BE2C (cell line): ENCODE data around the gene LARP4B.

Experiments
- DNase-seq: peaks from one replicate; pipeline ENCODE4 v3.0.0-alpha.2; 2020
- H3K27me3 ChIP-seq: fragments of 250-450 bp; sonication (Bioruptor Pico); 2 replicates; pipeline ENCODE4 v1.5.1; 2020; ENCODE audit warnings: mild to moderate bottlenecking
- H3K36me3 ChIP-seq: fragments of 250-450 bp; sonication (Bioruptor Pico); 2 replicates; pipeline ENCODE4 v1.5.1; 2020; ENCODE audit warnings: mild to moderate bottlenecking
- H3K4me1 ChIP-seq: fragments of 250-450 bp; sonication (Bioruptor Pico); 2 replicates; pipeline ENCODE4 v1.5.1; 2020
- H3K4me3 ChIP-seq: 2 replicates; pipeline ENCODE4 v1.5.1; 2011; ENCODE audit warnings: low read depth, low read length
- H3K9me3 ChIP-seq: fragments of 250-450 bp; sonication (Bioruptor Pico); 2 replicates; pipeline ENCODE4 v1.5.1; 2020
- CTCF ChIP-seq: IDR thresholded peaks from 2 replicates; pipeline ENCODE4 v1.5.1; 2012; ENCODE audit warnings: mild to moderate bottlenecking, low read depth, low read length

The LARP4B gene

DNA sequence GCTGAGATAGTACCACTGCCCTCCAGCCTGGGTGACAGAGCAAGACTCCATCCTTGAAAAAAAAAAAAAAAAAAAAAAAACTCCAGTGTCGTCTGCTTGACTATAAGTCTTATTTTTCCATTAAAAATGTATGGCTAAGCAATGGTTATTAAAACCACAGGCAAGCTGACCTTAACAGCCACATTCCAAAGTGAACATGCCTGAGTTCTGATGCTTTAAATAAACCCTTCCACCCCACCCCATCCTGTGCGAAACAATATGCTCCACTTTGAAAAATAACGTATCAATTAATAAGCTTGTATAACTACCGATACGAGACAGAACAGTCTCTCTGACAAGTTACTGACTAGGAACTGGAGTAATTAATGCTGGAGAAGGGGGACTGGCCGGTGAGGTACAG is 63.7 kb downstream of the LARP4B start:
- Histone ChIP-seq H3K27me3 (no peaks in the 10 kb centered on the region), H3K4me3 (no peak overlapping the region), H3K36me3 (peaks cover 24% of the 10 kb centered on the region), H3K4me1 (no peaks in the 10 kb centered on the region), H3K9me3 (no peaks in the 10 kb centered on the region)
- no peak for TF ChIP-seq CTCF
- DNase-seq = no peak

- no peaks in the 10 kb centered on the region for H3K4me1 ChIP-seq
- no peaks in the 10 kb centered on the region for H3K27me3 ChIP-seq
- no peak for TF ChIP-seq CTCF
- no peak for DNase-seq
- H3K36me3 ChIP-seq = peaks cover 30% of the 10 kb centered on the region
- no peak overlapping the region for H3K4me3 ChIP-seq
- H3K9me3 ChIP-seq = no peaks in the 10 kb centered on the region
Observed at GRCh38 chr10:866577-866941, 64.9 kb downstream of the LARP4B start.

DNA sequence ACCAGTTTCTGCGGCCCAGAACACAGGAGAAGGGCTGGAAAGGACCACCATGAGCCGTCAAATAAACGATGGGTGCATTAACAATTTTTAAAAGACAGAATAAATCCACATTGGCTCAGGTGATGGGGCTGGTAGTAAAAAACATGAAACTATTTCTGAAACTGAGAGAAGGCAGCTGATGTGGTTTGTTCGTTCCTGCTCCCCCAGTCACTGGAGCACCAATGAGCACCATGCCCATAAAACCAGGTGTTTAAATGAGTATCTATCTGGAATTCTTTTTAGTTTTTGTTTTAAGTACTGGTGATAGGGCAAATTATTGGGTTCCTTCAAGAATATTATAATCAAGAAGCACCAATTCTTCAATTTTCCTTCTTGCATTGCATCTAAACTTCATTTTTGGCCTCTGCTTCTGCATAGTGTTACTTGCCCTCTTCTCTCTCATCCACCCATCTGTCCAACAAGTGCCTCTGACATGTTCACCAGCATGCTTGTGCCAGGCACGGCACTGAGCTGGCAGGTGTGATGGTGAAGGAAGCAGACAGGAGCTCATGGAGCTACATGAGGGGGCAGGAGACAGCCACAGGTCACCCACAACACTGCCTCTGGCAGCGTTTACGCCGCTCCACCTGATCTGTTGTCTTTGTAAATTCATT is 65.5 kb downstream of the LARP4B start:
- no peaks in the 10 kb centered on the region for H3K9me3 ChIP-seq
- peaks cover 35% of the 10 kb centered on the region for H3K36me3 ChIP-seq
- H3K27me3 ChIP-seq = no peaks in the 10 kb centered on the region
- no peak for TF ChIP-seq CTCF
- no peaks in the 10 kb centered on the region for H3K4me1 ChIP-seq
- no peak for DNase-seq
- H3K4me3 ChIP-seq = no peak overlapping the region

DNA sequence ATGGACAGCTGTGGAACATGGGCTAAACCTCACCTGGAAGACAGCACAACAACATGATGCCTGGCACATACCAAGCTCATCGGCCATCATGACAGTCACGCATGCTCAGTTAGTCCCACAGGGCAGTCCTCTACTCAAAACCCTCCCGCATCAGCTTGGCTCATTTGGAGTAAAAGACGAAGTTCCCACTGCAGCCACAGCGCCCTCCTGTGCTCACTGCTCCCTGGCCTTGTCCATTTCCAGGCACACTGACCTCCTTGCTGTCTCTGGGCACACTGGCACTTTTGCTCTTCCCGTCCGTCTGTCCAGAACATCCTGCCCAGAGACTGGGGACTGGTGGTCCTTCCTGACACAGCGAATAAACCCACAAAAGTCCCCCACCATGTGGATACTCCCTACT is 66.2 kb downstream of the LARP4B start:
- no peak for DNase-seq
- no peak for TF ChIP-seq CTCF
- Histone ChIP-seq H3K36me3 (peaks cover 36% of the 10 kb centered on the region), H3K4me1 (no peaks in the 10 kb centered on the region), H3K9me3 (no peaks in the 10 kb centered on the region), H3K27me3 (no peaks in the 10 kb centered on the region), H3K4me3 (no peak overlapping the region)

DNA sequence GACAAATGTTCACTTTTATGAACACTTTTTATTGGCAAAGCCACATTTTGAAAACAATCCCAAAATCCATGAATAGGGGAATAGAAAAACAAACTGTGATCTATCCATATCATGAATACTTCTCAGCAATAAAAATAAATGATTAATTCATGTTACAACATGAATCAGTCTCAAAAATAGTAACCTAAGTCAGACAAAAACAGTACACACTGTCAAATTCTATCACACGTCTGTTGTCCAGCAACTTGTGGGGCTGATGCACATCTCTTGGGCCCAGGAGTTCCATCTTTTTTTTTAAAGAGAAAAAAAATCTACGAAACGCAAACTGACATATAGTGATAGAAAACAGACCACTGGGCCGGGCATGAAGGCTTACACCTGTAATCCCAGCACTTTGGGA is 71.0 kb downstream of the LARP4B start:
- H3K4me1 ChIP-seq = no peaks in the 10 kb centered on the region
- no peak for TF ChIP-seq CTCF
- H3K36me3 ChIP-seq = peaks cover 46% of the 10 kb centered on the region
- H3K9me3 ChIP-seq = no peaks in the 10 kb centered on the region
- no peak overlapping the region for H3K4me3 ChIP-seq
- no peaks in the 10 kb centered on the region for H3K27me3 ChIP-seq
- DNase-seq = no peak

GRCh38 chr10:856416-857157 is 74.9 kb downstream of the LARP4B start:
- TF ChIP-seq CTCF = no peak
- Histone ChIP-seq H3K4me3 (no peak overlapping the region), H3K36me3 (peaks cover 32% of the 10 kb centered on the region)

More at GRCh38 chr10:856416-857157, 74.9 kb downstream of the LARP4B start:
- Histone ChIP-seq H3K9me3 (no peaks in the 10 kb centered on the region), H3K27me3 (no peaks in the 10 kb centered on the region), H3K4me1 (no peaks in the 10 kb centered on the region)
- no peak for DNase-seq
